ENCODE results near the gene LURAP1L. TPM values are rescaled to one million over a fixed set of nuclear protein-coding genes. Genes with fewer than 3 reads are reported as not detected.

The LURAP1L gene
- polyA plus RNA-seq, 3 donors = not detected

DNA sequence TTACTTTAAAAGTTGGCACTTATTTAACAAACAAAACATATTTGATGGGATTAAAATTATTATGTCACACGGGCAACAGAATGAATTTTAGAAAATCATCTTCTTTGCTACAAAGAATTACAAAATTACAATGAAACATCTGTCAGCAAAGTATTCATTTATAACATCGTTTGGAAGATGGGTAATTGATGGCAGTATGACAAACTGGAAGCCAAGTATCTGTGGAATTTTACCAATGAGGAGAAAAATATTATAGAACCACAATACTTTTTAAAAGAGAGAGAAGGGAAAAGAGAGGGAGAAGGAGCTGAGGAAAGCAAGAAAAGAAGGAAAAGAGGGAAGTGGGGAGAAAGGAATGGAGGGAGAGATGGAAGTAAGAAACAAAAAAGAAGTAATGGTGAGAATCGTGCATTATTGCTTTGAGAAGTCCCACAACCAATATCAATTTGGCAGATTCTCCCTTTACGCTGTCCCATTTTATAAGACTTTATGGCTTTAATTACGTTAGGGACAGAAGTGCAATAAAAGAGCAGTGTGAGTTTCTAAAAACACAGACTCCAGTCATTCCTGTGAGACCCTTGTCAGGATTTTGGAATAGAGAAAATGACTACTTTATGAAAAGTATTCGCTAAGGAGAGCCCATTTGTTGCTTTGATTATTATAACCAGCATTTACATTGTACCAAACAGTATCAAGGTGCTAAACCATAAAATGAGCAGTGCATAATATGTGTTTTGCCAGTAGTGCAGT, 76.7 kb downstream of the LURAP1L start:
- no peak for DNase-seq
- intact Hi-C loops (cut with micrococcal nuclease) = no loop called here
- Histone ChIP-seq H3K4me2 (replicated peaks; ENCODE audit: extremely low read depth, low read length, poor library complexity, severe bottlenecking) (no peak overlapping the region), H2AFZ (ENCODE audit: insufficient read depth, low read depth, low read length, poor library complexity, severe bottlenecking) (no peak overlapping the region), H4K20me1 (ENCODE audit: insufficient read depth, low read length) (no peaks in the 10 kb centered on the region), H3K9me3 (replicated peaks in 1 of 2; ENCODE audit: control insufficient read depth in 1 of 2, insufficient read depth in 1 of 2, low read length in 2 of 2) (no peaks in the 10 kb centered on the region), H3K79me2 (ENCODE audit: insufficient read depth, low read length) (no peaks in the 10 kb centered on the region), H3K27me3 (ENCODE audit: control insufficient read depth in 2 of 2, insufficient read depth in 2 of 2, low read length in 2 of 2) (no peaks in the 10 kb centered on the region), H3K4me3 (replicated peaks in 1 of 3; ENCODE audit: low read depth in 2 of 3, low read length in 3 of 3) (no peak overlapping the region), H3K4me1 (ENCODE audit: control insufficient read depth in 1 of 2, insufficient read depth in 2 of 2, low read length in 2 of 2) (no peaks in the 10 kb centered on the region), H3K27ac (ENCODE audit: low read depth in 1 of 2, low read length in 2 of 2) (no peak overlapping the region), H3K9ac (ENCODE audit: insufficient read depth, low read length, poor library complexity, severe bottlenecking) (no peak overlapping the region), H3K36me3 (replicated peaks in 1 of 2; ENCODE audit: control insufficient read depth in 1 of 2, insufficient read depth in 2 of 2, low read length in 2 of 2) (no peaks in the 10 kb centered on the region)
- Mint-ChIP-seq H3K27me3 (ENCODE audit: low read depth in 3 of 3) (peaks cover 0 to 1% (median 0%) of the 10 kb centered on the region in 3 donors), H3K9me3 (peaks cover 0 to 4% (median 0%) of the 10 kb centered on the region in 7 donors), H3K27ac (no peak overlapping the region), H3K4me3 (no peak overlapping the region), H3K4me1 (no peaks in the 10 kb centered on the region), H3K36me3 (no peaks in the 10 kb centered on the region)
- WGBS (ENCODE audit: insufficient coverage) = no CpG with 5 or more reads among the region's 6 CpGs
- TF ChIP-seq, protein P1, sequence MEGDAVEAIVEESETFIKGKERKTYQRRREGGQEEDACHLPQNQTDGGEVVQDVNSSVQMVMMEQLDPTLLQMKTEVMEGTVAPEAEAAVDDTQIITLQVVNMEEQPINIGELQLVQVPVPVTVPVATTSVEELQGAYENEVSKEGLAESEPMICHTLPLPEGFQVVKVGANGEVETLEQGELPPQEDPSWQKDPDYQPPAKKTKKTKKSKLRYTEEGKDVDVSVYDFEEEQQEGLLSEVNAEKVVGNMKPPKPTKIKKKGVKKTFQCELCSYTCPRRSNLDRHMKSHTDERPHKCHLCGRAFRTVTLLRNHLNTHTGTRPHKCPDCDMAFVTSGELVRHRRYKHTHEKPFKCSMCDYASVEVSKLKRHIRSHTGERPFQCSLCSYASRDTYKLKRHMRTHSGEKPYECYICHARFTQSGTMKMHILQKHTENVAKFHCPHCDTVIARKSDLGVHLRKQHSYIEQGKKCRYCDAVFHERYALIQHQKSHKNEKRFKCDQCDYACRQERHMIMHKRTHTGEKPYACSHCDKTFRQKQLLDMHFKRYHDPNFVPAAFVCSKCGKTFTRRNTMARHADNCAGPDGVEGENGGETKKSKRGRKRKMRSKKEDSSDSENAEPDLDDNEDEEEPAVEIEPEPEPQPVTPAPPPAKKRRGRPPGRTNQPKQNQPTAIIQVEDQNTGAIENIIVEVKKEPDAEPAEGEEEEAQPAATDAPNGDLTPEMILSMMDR (IDR thresholded peaks at IDR 0.05) = no peak

DNA sequence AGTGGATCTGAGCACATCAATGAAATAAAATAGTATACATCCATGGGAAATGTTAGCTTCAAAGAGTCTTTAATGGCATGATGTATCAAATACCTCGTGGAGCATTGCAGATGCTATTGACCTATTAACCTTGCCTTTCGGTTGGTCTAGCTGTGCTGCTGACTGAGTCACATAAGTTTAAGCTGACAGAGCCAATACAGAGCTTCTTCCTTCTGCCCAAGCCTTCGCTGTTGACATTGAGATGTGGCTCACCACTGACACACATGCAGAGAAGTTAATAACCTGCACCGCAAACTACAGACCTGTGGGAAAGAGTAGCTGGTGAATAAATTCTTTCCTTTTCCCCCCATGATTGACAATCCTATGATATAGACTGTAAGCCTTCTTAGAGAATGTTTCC, 78.2 kb downstream of the LURAP1L start:
- H3K4me3 ChIP-seq (replicated peaks in 1 of 3; ENCODE audit: low read depth in 2 of 3, low read length in 3 of 3) = no peak overlapping the region
- no peak overlapping the region for H3K4me2 ChIP-seq (replicated peaks; ENCODE audit: extremely low read depth, low read length, poor library complexity, severe bottlenecking)
- intact Hi-C loops (cut with micrococcal nuclease) = no loop called here
- no peak overlapping the region for H3K9ac ChIP-seq (ENCODE audit: insufficient read depth, low read length, poor library complexity, severe bottlenecking)
- H3K27me3 ChIP-seq (ENCODE audit: control insufficient read depth in 2 of 2, insufficient read depth in 2 of 2, low read length in 2 of 2) = no peaks in the 10 kb centered on the region
- Mint-ChIP-seq H3K4me1 (no peaks in the 10 kb centered on the region), H3K27me3 (ENCODE audit: low read depth in 3 of 3) (peaks cover 0 to 1% (median 0%) of the 10 kb centered on the region in 3 donors), H3K9me3 (peaks cover 0 to 9% (median 0%) of the 10 kb centered on the region in 7 donors), H3K36me3 (no peaks in the 10 kb centered on the region), H3K27ac (no peak overlapping the region), H3K4me3 (no peak overlapping the region)
- no peak overlapping the region for H2AFZ ChIP-seq (ENCODE audit: insufficient read depth, low read depth, low read length, poor library complexity, severe bottlenecking)
- no peaks in the 10 kb centered on the region for H3K4me1 ChIP-seq (ENCODE audit: control insufficient read depth in 1 of 2, insufficient read depth in 2 of 2, low read length in 2 of 2)
- no peaks in the 10 kb centered on the region for H3K36me3 ChIP-seq (replicated peaks in 1 of 2; ENCODE audit: control insufficient read depth in 1 of 2, insufficient read depth in 2 of 2, low read length in 2 of 2)
- H4K20me1 ChIP-seq (ENCODE audit: insufficient read depth, low read length) = no peaks in the 10 kb centered on the region
- no peak for DNase-seq
- WGBS (ENCODE audit: insufficient coverage) = 100% methylated on average over 1 of the region's 4 CpGs
- no peaks in the 10 kb centered on the region for H3K79me2 ChIP-seq (ENCODE audit: insufficient read depth, low read length)
- H3K9me3 ChIP-seq (replicated peaks in 1 of 2; ENCODE audit: control insufficient read depth in 1 of 2, insufficient read depth in 1 of 2, low read length in 2 of 2) = no peaks in the 10 kb centered on the region
- TF ChIP-seq, protein P1 (IDR thresholded peaks at IDR 0.05) = no peak
- H3K27ac ChIP-seq (ENCODE audit: low read depth in 1 of 2, low read length in 2 of 2) = no peak overlapping the region
